ENCODE results near the gene SET.

- TF ChIP-seq CTCF (conservative IDR thresholded peaks at IDR 0.05; ENCODE audit: low read depth in 2 of 2) (no peak), EZH2 (IDR thresholded peaks at IDR 0.05; ENCODE audit: low read depth, unreplicated experiment) (no peak), CREB1 (CRISPR knock-in tag; IDR thresholded peaks at IDR 0.05; ENCODE audit: low read depth) (no peak), EZH2phosphoT487 (IDR thresholded peaks at IDR 0.05; ENCODE audit: unreplicated experiment) (no peak)
Observed at GRCh38 chr9:128669786-128670185, 19.2 kb upstream of the SET start.

Measured in GM23338 (cell line).